Natural killer cell treated with Interleukin-12 subunit alpha and Interleukin-12 subunit beta and Interleukin-15 and Interleukin-18, amount 100 ng/mL, for 72 hours (primary cell): Measurements from ENCODE around the gene OR5H6. TPM values are rescaled to one million over a fixed set of nuclear protein-coding genes. Genes with fewer than 3 reads are reported as not detected.
"Not testable (repeated sequence)": the region's sequence is repeated elsewhere in the genome, so short reads cannot be mapped to it uniquely, and the experiment has no call there.

Experiments used
- ATAC-seq, 2 donors: fragments of 150-1000 bp; cut with Tn5 transposase in 1 of 2; sonication (Bioruptor Pico), chemical (Tn5 transposase) in 1 of 2; 2 replicates each; pipeline ENCODE4 v1.10.0; 2021
- DNase-seq: peaks from one replicate; pipeline ENCODE4 v3.0.0; 2022; ENCODE audit warnings: low spot score
- H3K27ac Mint-ChIP-seq, 2 donors: 1 replicate in 1 of 2; 2 replicates in 1 of 2; pipeline ENCODE4 v1.8.0; 2022; ENCODE audit warnings: mixed read lengths in 2 of 2, mild to moderate bottlenecking in 1 of 2, moderate library complexity in 1 of 2
- H3K27me3 Mint-ChIP-seq, 2 donors: 1 replicate in 1 of 2; 2 replicates in 1 of 2; pipeline ENCODE4 v1.8.0; 2022; ENCODE audit warnings: mixed read lengths in 2 of 2
- H3K36me3 Mint-ChIP-seq: one replicate; pipeline ENCODE4 v1.8.0; 2022; ENCODE audit warnings: mixed read lengths
- H3K4me1 Mint-ChIP-seq, 2 donors: 1 replicate in 1 of 2; 2 replicates in 1 of 2; pipeline ENCODE4 v1.8.0; 2022; ENCODE audit warnings: low read depth in 2 of 2, mixed read lengths in 2 of 2, mild to moderate bottlenecking in 1 of 2
- H3K4me3 Mint-ChIP-seq: one replicate; pipeline ENCODE4 v1.8.0; 2022; ENCODE audit warnings: mixed read lengths
- H3K9me3 Mint-ChIP-seq: 2 replicates; pipeline ENCODE4 v1.8.0; 2022; ENCODE audit warnings: mixed read lengths
- total RNA-seq, 2 donors: library from RNA; stranded (reverse); gene quantifications; one replicate each; pipeline ENCODE4 v1.2.3, GENCODE V29; 2022

Gene OR5H6
- not detected for total RNA-seq

DNA sequence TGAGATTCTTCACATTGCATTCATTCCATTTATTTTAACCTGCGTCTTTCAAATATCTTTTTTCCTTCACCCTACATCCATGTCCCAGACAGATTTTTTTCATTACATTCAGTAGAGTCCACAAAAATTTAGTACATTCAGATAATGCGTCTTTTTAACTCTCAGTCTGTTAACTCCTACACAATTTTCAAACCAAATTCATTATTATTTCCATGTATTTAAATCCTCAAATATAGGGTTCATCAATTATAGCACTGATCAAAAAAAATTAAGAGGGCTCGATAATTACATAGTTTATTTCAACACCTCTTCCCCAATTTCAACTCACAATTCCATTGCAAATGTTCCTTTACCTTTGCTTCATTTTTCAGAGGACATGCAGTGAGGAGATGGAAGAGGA is at the start of gene OR5H6:
Gene OR5H6, plus strand, starts transcription at position 301 of the 400 bp plus-strand sequence. Its CDS starts 89 bp downstream, at position 390.
- Mint-ChIP-seq H3K4me1 (no peaks in the 10 kb centered on the region), H3K36me3 (no peaks in the 10 kb centered on the region), H3K4me3 (no peak within 1 kb of the TSS), H3K27ac (no peak within 1 kb of the TSS), H3K27me3 (peaks cover 0 to 12% of the 10 kb centered on the region in 2 donors), H3K9me3 (peaks cover 5% of the 10 kb centered on the region)
- ATAC-seq (no peak), DNase-seq (no peak)

DNA sequence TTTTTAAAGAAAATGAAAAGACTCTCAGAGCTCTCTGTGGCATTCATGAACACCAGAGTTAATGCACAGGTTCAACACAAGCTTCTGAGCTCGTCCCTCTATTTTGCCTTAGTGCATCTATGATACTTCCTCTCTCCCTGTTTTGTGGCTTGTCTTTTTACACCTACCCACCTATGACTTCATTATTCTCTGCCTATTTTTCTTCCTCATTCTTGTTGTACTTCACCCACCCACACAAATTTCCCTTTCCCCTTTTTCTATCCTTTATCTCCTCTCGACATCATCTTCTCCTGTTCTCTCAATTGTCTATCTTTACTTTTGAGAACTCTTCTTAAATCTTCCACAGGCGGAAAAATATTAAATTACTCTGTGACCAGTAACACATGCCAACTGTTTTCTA is 49.0 kb upstream of the OR5H6 start:
- Mint-ChIP-seq H3K4me3 (no peak overlapping the region), H3K9me3 (no peaks in the 10 kb centered on the region), H3K27me3 (peaks cover 0 to 7% of the 10 kb centered on the region in 2 donors), H3K27ac (no peak overlapping the region), H3K4me1 (no peaks in the 10 kb centered on the region), H3K36me3 (no peaks in the 10 kb centered on the region)
- ATAC-seq, result no peak
- no peak for DNase-seq

DNA sequence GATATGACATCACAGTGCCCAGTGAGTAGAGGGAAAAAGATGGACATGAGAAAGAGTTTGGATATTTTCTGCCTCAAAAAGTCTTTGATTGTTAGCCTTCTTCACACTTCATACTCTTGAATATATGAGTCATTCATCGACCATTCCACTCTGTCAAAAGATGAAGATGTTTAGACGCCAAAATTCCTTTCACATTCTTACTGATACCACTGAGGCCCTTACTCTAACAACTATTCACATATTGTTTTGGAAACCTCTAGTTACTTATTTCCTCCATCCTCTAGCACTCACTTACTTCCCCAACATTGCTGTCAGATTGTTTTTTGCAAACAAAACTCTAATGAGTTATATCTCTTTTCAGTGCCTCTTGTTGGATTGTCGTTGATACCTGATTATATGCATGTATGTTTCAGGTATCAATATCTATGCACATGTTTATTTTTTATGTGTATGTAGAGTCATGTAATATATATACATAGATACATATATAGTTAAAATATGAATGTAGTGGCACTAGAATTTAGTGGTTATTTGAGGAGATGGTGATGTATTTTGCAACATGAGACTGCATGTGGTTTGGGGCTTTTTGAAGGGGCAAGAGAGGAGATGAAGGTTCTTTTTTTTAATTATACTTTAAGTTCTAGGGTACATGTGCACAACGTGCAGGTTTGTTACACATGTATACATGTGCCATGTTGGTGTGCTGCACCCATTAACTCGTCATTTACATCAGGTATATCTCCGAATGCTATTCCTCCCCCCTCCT is 40.0 kb upstream of the OR5H6 start:
- Mint-ChIP-seq H3K27ac (no peak overlapping the region), H3K4me1 (no peaks in the 10 kb centered on the region)

DNA sequence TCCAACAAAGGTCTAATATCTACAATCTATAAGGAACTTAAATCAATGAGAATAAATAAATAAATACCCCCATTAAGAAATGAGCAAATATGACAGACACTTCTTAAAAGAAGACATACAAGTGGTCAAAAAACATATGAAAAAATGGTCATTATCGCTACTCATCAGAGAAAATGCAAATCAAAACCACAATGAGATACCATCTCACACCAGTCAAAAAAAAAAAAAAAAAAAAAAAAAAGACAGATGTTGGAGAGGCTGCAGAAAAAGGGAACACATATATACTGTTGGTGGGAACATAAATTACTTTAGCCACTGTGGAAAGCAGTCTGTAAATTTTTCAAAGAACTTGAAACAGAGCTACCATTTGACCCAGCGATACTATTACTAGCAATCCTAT is 31.6 kb upstream of the OR5H6 start:
- DNase-seq (no peak), ATAC-seq (no peak)
- Mint-ChIP-seq H3K4me1 (no peaks in the 10 kb centered on the region), H3K9me3 (peaks cover 7% of the 10 kb centered on the region), H3K27ac (no peak overlapping the region), H3K36me3 (no peaks in the 10 kb centered on the region), H3K4me3 (no peak overlapping the region), H3K27me3 (peaks cover 3 to 7% of the 10 kb centered on the region in 2 donors)

More for the DNA sequence above, 40.0 kb upstream of the OR5H6 start:
- Mint-ChIP-seq H3K4me3 (no peak overlapping the region), H3K9me3 (no peaks in the 10 kb centered on the region), H3K27me3 (no peaks in the 10 kb centered on the region), H3K36me3 (no peaks in the 10 kb centered on the region)
- ATAC-seq (no peak), DNase-seq (no peak)

DNA sequence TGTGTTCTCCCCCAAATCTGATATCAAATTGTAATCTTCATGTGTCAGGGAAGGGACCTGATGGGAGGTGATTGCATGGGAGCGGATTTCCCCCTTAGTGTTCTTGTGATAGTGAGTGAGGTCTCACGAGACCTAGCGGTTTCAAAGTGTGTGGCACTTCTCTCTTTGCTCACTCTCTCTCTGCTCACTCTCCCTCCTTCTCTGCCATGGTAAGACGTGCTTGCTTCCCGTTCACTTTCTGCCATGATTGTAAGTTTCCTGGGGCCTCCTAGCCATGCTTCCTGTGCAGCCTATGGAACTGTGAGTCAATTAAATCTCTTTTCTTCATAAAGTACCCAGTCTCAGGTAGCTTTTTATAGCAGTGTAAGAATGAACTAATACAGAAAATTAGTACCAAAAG is 30.6 kb upstream of the OR5H6 start:
- peaks cover 3 to 7% of the 10 kb centered on the region in 2 donors for H3K27me3 Mint-ChIP-seq
- no peak for DNase-seq
- H3K9me3 Mint-ChIP-seq, result peaks cover 7% of the 10 kb centered on the region
- no peaks in the 10 kb centered on the region for H3K4me1 Mint-ChIP-seq
- ATAC-seq, result no peak
- no peaks in the 10 kb centered on the region for H3K36me3 Mint-ChIP-seq
- H3K4me3 Mint-ChIP-seq, result no peak overlapping the region
- no peak overlapping the region for H3K27ac Mint-ChIP-seq

DNA sequence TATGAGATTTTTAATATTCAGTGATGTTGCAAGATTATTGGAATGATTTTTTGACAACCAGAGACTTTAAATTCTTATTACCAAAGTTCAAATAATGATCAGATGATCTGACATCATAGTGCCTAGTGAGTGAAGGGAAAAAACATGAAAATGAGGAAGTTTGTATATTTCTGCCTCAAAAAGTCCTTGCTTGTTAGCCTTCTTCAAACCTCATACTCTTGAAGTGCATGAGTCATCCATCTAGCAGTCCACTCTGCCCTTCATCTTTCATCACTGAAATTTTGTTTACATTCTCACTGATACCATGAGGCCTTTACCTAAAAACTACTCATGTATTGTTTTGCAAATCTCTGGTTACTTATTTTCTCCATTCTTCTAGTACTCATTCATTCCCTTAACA is 23.9 kb upstream of the OR5H6 start:
- H3K4me3 Mint-ChIP-seq, result no peak overlapping the region

DNA sequence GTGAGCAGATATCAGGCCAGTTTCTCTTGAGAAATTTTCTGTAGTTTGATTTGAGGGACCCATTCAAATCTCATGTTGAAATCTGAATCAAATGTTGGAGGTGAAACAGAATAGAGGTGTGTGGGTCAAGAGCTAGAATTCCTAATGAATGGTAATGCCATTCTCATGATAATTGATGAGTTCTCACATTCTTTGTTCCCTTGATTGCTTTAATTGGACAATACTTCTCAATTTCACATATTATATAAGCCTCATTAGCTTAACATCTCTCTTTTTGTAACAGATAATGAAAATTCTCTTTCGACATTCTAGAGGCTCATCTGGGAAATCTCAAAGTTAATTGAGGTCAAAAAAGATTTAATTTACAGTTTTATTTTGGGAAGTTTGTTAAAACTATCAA is 21.9 kb upstream of the OR5H6 start:
- ATAC-seq, result no peak
- H3K36me3 Mint-ChIP-seq, result no peaks in the 10 kb centered on the region

More for the DNA sequence above, 23.9 kb upstream of the OR5H6 start:
- DNase-seq (no peak), ATAC-seq (no peak)
- Mint-ChIP-seq H3K4me1 (no peaks in the 10 kb centered on the region), H3K9me3 (peaks cover 5% of the 10 kb centered on the region), H3K27me3 (peaks cover 0 to 8% of the 10 kb centered on the region in 2 donors), H3K36me3 (no peaks in the 10 kb centered on the region), H3K27ac (no peak overlapping the region)

DNA sequence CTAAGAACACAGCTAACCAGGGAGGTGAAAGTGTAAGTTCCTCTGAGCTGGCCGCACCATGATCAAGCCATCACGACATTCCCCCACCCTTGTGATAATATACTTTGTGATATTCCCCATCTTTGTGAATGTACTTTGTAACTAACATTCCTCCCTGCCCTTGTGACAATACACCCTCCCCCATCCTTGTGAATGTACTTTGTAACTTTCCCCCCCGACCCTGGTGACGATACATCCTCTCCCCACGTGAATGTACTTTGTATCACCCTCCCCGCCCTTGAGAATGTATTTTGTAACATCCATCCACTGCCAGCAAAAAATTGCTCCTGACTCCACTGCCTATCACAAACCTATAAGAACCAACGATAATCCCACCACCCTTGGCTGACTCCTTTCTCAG is 20.2 kb upstream of the OR5H6 start:
- H3K4me3 Mint-ChIP-seq, result no peak overlapping the region
- no peaks in the 10 kb centered on the region for H3K4me1 Mint-ChIP-seq
- DNase-seq, result no peak
- peaks cover 10% of the 10 kb centered on the region for H3K9me3 Mint-ChIP-seq
- ATAC-seq, result no peak
- peaks cover 0 to 10% of the 10 kb centered on the region in 2 donors for H3K27me3 Mint-ChIP-seq
- H3K27ac Mint-ChIP-seq, result no peak overlapping the region
- no peaks in the 10 kb centered on the region for H3K36me3 Mint-ChIP-seq

More for the DNA sequence above, 21.9 kb upstream of the OR5H6 start:
- no peak for DNase-seq
- H3K27me3 Mint-ChIP-seq, result peaks cover 0 to 10% of the 10 kb centered on the region in 2 donors
- no peak overlapping the region for H3K4me3 Mint-ChIP-seq
- no peak overlapping the region for H3K27ac Mint-ChIP-seq
- H3K4me1 Mint-ChIP-seq, result no peaks in the 10 kb centered on the region
- peaks cover 10% of the 10 kb centered on the region for H3K9me3 Mint-ChIP-seq

DNA sequence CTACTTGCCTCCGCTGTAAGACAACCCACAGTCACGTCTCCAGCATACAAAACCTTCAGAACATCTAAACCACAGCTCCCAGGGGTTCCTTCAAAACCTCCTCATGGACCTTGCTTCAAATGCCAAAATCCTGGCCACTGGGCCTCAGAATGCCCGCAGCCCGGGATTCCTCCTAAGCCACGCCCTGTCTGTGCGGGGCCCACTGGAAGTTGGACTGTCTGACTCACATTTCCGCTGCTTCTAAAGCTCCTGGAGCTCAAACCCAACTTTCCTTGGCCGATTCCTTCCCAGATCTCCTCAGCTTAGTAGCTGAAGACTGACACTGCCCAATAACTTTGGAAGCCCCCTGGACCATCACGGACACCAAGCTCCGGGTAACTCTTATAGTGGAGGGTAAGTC is 17.9 kb upstream of the OR5H6 start:
- Mint-ChIP-seq H3K9me3 (peaks cover 10% of the 10 kb centered on the region), H3K4me1 (no peaks in the 10 kb centered on the region), H3K27ac (no peak overlapping the region), H3K27me3 (peaks cover 0 to 10% of the 10 kb centered on the region in 2 donors), H3K36me3 (no peaks in the 10 kb centered on the region), H3K4me3 (no peak overlapping the region)
- DNase-seq (no peak), ATAC-seq (no peak)

DNA sequence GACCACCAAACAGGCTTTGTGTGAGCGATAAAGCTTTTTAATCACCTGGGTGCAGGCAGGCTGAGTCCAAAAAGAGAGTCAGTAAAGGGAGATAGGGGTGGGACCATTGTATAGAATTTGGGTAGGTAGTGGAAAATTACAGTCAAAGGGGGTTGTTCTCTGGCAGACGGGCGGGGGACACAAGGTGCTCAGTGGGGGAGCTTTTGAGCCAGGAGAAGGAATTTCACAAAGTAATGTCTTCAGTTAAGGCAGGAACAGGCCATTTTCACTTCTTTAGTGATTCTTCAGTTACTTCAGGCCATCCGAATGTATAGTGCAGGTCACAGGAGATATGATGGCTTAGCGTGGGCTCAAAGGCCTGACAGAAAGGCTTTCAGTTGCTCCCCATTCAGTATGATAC is 8.0 kb upstream of the OR5H6 start:
- DNase-seq, H3K27ac Mint-ChIP-seq, H3K27me3 Mint-ChIP-seq, ATAC-seq, H3K4me3 Mint-ChIP-seq, H3K4me1 Mint-ChIP-seq, H3K36me3 Mint-ChIP-seq, H3K9me3 Mint-ChIP-seq: not testable (repeated sequence)

DNA sequence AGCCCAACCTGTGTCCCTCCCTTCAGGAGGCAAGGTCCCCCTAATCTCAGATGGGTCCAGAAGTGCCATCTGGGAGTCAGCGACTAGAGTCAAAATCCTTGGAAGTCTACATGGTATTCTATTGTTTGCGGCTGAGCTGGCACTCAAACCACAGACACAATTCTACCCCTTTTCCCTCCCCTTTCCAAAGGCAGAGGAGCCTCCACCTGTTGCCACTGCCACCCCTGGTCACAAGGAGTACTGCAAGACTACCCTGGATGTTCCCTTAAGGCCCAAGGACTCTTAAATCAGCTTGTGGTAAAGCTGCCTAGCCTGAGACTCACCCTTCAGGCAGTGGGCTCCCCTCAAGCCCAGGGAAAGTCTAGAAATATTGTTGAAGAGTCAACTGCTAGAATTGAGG is 4.3 kb upstream of the OR5H6 start:
- DNase-seq, result no peak
- H3K27ac Mint-ChIP-seq, result no peak overlapping the region
- no peak overlapping the region for H3K4me3 Mint-ChIP-seq
- peaks cover 0 to 5% of the 10 kb centered on the region in 2 donors for H3K27me3 Mint-ChIP-seq
- H3K36me3 Mint-ChIP-seq, result no peaks in the 10 kb centered on the region
- no peaks in the 10 kb centered on the region for H3K4me1 Mint-ChIP-seq
- no peak for ATAC-seq
- H3K9me3 Mint-ChIP-seq, result no peaks in the 10 kb centered on the region

DNA sequence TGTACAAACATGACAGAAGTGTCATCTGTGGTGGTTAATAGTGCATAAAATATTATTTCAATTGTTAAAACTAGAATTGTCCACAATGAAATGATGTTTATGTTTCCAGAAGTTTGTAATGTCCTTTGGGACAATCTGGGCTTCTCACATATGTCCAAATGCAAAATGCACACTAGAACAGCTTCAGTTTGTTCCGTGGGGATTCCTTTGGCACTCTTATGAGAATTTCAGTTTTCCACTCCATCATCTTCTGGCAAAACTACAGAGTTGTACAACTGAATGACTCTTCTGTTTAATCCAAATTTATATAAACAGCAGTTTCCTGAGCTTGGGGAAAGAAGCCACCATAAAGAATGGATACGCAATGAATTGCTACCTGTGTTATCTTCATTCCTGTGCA is 2.0 kb upstream of the OR5H6 start:
- no peaks in the 10 kb centered on the region for H3K36me3 Mint-ChIP-seq
- H3K4me1 Mint-ChIP-seq, result no peaks in the 10 kb centered on the region
- DNase-seq (no peak), ATAC-seq (no peak)
- H3K27me3 Mint-ChIP-seq, result peaks cover 0 to 5% of the 10 kb centered on the region in 2 donors
- no peak overlapping the region for H3K4me3 Mint-ChIP-seq
- H3K9me3 Mint-ChIP-seq, result no peaks in the 10 kb centered on the region
- no peak overlapping the region for H3K27ac Mint-ChIP-seq

DNA sequence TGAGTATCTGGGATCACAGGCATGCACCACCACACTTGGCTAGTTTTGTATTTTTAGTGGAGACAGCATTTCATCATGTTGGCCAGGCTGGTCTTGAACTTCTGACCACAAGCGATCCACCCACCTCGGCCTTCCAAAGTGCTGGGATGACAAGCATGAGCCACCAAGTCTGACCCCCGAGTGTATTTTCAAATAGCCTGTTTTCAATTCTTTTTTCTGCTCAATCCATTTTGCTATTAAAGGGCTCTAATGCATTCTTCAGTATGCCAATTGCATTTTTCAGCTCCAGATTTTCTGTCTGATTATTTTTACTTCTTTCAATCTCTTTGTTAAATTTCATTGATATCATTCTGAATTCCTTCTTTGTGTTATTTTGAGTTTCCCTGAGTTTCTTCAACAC is 5.8 kb downstream of the OR5H6 start:
- peaks cover 0 to 7% of the 10 kb centered on the region in 2 donors for H3K27me3 Mint-ChIP-seq
- H3K9me3 Mint-ChIP-seq, result peaks cover 15% of the 10 kb centered on the region
- no peak for ATAC-seq
- H3K4me1 Mint-ChIP-seq, result no peaks in the 10 kb centered on the region
- no peak overlapping the region for H3K27ac Mint-ChIP-seq
- H3K36me3 Mint-ChIP-seq, result peaks cover 10% of the 10 kb centered on the region
- H3K4me3 Mint-ChIP-seq, result no peak overlapping the region
- DNase-seq, result no peak

DNA sequence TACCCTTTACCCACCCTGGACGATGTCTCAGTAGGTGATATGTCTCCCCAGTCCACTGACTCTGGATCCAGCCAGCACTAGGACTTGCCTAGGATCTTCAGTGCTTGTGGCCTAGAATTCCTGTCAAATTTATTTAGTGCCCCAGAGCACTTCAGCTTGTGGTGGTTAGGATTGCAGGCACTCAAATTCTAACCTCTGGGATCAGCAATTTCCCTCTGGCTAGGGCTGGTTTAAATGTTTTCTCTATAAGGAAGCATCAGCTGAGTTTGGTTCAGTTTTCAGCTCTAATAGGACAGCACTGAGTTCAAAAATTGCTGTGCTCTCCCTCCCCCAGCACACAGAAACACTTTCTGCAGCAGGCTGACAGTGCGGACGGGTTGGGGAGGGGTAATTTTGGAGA is 8.1 kb downstream of the OR5H6 start:
- no peak for ATAC-seq
- Mint-ChIP-seq H3K4me3 (no peak overlapping the region), H3K9me3 (peaks cover 15% of the 10 kb centered on the region), H3K27ac (no peak overlapping the region), H3K4me1 (no peaks in the 10 kb centered on the region), H3K36me3 (peaks cover 10% of the 10 kb centered on the region), H3K27me3 (peaks cover 0 to 7% of the 10 kb centered on the region in 2 donors)
- no peak for DNase-seq

DNA sequence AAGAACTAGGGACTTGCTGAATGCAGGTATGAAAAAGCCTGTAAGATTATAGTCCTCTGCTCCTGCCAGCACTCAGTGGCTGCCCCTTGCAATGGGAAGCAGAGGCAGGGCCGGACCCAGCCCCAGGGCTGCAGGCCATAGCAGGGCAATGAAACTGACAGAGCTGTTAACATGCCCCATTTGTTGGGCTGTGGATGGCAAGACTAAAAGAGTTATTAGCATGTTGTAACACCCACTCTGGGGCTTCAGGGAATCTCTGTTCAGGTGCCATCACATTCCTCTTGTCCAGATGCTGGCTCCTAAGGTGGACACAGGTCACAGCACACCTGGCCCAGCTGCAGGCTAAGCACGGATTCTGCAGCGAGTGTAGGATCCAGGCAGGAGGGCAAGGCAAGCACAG is 10.9 kb downstream of the OR5H6 start:
- no peaks in the 10 kb centered on the region for H3K4me1 Mint-ChIP-seq
- peaks cover 0 to 15% of the 10 kb centered on the region in 2 donors for H3K27me3 Mint-ChIP-seq
- H3K4me3 Mint-ChIP-seq, result no peak overlapping the region
- no peak for ATAC-seq
- no peak overlapping the region for H3K27ac Mint-ChIP-seq
- peaks cover 9% of the 10 kb centered on the region for H3K36me3 Mint-ChIP-seq
- H3K9me3 Mint-ChIP-seq, result peaks cover 10% of the 10 kb centered on the region
- no peak for DNase-seq
